GM12801 (cell line): ENCODE measurements around the gene PRSS50.

Experiments used
- TF ChIP-seq, protein P1 (sequence below): IDR thresholded peaks from one replicate; pipeline ENCODE4 v1.5.1; 2011; ENCODE audit warnings: control low read depth; ENCODE audit not compliant: insufficient read length; ENCODE audit errors: extremely low read depth

Gene PRSS50

DNA sequence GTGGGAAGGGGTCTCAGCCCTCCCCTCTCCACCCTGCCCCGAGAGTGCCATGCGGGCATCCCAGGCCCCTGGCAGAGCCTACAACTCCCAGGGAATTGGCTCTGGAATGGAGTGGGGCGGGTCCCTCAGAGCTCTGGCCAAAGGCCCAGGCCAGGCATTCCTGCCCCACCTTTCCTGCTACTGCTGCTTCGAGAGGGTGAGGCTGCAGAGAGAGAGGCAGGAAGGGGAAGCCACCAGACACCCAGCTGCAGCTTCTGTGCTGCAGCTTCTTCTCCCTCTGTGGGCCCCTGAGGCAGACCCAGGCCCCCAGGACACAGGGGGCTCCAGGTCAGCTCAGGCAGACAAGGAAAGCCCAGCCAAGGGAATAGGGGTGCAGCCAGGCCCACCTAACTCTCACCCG, 26.9 kb downstream of the PRSS50 start:
- TF ChIP-seq, protein P1, sequence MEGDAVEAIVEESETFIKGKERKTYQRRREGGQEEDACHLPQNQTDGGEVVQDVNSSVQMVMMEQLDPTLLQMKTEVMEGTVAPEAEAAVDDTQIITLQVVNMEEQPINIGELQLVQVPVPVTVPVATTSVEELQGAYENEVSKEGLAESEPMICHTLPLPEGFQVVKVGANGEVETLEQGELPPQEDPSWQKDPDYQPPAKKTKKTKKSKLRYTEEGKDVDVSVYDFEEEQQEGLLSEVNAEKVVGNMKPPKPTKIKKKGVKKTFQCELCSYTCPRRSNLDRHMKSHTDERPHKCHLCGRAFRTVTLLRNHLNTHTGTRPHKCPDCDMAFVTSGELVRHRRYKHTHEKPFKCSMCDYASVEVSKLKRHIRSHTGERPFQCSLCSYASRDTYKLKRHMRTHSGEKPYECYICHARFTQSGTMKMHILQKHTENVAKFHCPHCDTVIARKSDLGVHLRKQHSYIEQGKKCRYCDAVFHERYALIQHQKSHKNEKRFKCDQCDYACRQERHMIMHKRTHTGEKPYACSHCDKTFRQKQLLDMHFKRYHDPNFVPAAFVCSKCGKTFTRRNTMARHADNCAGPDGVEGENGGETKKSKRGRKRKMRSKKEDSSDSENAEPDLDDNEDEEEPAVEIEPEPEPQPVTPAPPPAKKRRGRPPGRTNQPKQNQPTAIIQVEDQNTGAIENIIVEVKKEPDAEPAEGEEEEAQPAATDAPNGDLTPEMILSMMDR, result no peak

DNA sequence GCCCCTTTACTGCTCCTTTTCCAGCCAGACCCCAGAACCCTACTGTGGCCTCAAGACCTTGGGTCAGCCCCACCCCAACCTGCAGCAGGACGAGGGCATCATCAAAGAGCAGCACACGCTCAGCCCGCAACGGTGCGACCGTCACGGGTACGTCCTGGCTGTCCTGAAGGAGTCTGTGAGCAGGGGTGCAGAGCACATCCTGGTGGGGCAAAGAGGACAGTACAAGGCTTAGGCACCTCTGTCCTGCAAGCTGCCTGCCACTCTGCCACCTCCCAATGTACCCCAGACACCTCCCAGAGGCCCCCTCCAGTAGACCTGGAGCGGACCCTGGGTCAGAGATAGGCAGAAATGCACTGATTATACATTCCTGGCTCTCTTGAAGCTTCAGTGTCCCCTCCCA, 32.2 kb downstream of the PRSS50 start:
- TF ChIP-seq, protein P1, result no peak

DNA sequence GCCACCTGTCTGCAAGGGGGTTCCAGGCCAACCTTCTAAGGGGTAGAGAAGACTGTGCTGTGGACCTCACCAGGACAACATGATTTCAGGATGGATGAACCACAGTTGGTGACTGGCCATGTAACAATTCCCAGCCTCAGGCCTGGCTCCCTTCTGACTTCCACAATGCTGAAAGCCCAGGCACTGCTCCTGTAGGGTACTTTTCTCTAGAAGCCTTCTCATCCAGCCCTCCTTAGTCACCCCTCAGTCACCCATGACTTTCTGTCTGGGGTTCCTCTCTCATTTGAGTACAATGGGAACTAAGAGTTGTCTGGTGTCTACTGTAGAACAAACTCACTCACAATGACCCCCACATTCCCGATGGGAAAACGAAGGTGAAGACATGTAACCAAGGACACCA, 32.8 kb downstream of the PRSS50 start:
- TF ChIP-seq, protein P1, result no peak

DNA sequence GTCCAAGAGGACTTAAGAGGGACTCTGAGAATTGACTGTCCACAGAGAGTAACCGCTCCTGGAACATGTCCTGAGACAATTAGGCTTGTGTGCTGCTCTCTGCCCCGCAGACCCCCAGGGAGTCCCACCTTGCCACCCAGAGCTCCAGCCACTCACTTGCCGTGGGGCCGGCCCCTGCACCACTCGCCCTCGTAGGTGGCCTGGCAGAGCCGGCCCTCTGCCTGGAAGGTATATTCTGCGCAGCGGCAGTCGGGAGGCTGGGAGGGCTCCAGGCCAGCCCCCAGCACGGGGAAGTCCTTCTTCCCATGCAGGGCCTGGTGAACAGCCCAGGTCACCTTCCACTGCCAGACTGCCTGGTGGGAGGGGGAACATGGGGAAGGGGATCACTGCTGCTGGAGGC, 34.7 kb downstream of the PRSS50 start:
- TF ChIP-seq, protein P1, result no peak

DNA sequence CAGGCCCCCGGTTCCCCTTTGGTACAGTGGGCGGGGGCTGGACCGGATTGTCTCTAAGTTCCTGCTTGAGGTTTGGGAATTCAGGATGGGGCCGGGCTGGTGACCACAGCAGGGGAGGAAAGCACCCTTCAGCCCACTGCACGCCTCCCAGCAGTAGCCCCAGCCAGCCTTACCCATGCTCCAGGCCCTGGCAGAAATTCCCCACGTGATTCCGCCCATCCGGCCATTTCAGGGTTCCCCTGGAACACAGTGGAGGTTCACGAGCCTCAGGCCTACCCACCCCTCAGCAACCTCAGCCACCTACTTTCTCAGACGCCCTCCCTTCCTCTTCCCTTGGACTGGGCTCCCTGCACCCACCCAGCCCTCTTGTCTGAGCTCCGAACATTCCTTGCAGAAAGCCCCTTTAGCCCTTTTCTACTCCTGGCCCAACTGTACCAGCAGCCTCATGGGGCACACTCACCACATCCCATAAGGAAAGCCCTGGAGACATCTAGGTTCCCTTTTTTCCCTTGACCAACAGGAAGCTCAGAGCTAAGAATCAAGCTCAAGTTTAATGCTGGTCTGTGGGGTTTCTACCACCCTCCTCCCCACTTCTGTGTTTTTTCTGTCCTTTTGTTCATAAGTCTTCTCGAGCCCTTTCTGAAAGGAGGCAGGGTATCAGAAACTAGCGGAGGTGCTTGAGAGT, 35.7 kb downstream of the PRSS50 start:
- TF ChIP-seq, protein P1, result no peak

DNA sequence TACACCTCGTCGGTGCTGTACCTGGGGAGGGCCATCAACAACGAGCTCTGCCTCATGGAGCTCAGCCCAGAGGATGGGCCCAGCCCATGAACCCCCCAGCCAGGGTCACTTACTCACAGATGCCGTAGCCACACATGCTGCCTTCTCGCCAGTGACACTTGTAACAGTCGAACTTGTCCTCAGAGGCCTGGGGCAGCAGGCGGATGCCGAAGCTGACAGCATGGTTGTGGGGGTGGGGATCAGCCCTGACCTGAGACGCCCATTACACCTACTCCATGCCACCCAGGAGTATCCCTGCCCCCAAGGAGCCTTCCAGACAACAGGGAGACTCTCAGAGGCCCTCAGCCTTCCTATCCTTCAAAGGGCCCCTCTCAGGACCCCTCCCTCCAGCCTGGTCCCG, 36.3 kb downstream of the PRSS50 start:
- TF ChIP-seq, protein P1, result no peak

DNA sequence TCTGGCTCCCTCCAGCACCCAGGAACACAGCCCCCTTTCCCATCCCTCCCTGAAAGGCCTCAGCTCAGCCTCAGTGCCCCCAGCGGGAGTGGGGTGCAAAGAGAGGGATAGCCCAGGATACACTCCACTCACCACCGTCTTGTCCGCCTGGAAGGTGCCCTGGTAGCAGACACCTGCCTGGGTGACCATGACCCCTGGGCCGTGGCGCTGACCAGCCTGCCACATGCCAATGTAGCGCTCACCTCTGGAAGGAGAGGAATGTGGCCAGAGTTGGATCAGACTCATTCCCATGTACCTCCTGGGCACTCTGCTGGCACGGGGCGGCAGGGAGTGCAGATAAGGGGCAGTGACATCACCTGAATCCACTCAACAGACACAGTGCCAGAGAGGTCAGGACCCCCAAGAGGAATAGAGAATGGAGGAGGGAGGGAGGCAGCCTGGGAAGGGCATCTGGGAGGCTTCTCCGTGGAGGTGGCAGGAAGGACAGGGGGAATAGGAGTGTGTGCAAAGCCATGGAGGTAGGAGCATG, 37.3 kb downstream of the PRSS50 start:
- TF ChIP-seq, protein P1, result no peak

DNA sequence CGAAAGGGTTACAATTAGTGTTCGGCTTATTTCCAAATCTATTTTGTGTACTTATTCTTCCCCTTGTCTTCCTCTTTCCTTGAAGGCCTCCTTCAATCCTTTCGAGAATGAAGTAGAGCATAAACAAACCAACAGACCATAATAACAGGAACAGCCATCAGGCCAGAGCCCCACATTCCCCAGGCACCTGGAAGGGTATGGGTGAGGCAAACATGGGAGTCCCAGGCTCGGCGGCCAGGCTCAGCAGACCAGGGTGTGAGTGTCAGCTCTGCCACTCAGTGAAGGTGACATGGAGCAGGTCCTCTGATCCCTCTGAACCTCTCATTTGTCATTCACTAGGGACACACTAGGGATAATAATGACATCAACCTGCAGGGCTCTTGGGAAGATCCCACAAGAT, 38.0 kb downstream of the PRSS50 start:
- TF ChIP-seq, protein P1, result no peak
